GM19035 (cell line): ENCODE results near the gene SLIT3.

Source experiments
- ATAC-seq: cut with Tn5 transposase; IDR thresholded peaks from one replicate; pipeline ENCODE4 v1.9.1; 2021; ENCODE audit not compliant: unreplicated experiment

The SLIT3 gene

DNA sequence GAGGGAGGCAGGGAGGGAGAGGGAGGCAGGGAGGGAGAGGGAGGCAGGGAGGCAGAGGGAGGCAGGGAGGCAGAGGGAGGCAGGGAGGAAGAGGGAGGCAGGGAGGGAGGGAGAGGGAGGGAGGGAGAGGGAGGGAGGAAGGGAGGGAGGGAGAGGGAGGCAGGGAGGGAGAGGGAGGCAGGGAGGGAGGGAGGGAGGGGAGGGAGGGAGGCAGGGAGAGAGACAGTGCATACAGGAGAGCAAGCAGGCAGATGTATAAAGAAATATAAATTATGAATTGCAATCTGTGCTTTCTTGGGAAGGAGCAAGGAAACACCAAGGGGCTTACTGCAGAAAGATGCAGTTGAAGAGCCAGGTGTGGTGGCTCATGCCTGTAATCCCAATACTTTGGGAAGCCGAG lies 574.6 kb downstream of the SLIT3 start:
- ATAC-seq: no peak

DNA sequence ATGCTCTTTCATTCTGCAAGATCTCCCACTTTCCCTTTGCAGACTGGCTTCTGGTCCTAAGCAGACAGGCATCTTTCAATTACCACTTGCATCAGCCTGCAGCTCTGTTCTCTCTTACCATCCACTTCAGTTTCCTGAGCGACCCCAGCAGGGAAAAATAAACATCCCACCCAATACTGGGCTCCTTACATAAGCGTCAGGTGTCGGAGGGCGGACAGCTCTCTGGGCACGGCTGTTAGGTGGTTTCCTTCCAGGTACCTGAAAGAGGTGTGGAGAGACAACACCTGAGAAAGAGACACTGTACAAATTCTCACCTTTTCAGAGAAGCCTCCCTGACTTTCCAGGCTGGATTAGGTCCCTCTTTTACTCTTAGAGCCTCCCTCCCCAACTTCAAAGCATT lies 576.7 kb downstream of the SLIT3 start:
- no peak for ATAC-seq

DNA sequence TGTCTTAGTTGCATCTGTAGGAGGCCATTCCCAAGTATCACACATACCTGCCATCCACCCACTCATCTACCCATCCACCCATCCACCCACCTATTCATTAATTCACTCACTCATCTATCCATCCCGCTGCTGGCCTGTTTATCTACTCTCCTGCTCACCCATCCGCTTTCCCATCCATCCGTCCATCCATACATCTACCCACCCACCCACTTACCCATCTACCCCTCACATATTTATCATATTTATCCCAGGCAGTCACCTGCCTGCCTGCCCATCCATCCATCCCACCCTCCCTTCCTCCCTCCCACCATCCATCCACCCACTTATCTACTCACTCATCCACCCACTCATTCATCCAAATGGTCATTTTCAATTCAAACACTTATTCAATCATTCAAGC lies 577.9 kb downstream of the SLIT3 start:
- ATAC-seq: no peak

DNA sequence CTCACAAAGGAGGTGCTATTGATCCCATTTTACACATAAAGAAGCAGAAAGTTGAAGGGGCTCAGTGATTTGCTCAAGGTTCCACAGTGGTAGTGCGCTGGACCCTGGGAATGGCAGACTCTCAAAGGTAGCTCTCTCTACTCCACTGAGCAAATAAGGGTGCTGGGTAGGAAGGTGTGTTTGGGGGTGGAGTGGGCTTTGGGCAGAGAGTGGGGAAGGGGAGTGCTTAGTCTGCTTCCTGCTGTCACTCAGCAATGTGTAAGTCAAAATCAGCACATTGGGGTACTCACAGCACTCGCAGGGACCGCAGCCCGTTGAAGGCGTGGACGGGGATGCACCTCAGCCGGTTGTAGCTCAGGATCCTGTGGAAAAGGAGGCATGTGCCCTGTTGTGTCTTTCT lies 579.0 kb downstream of the SLIT3 start:
- ATAC-seq: no peak

DNA sequence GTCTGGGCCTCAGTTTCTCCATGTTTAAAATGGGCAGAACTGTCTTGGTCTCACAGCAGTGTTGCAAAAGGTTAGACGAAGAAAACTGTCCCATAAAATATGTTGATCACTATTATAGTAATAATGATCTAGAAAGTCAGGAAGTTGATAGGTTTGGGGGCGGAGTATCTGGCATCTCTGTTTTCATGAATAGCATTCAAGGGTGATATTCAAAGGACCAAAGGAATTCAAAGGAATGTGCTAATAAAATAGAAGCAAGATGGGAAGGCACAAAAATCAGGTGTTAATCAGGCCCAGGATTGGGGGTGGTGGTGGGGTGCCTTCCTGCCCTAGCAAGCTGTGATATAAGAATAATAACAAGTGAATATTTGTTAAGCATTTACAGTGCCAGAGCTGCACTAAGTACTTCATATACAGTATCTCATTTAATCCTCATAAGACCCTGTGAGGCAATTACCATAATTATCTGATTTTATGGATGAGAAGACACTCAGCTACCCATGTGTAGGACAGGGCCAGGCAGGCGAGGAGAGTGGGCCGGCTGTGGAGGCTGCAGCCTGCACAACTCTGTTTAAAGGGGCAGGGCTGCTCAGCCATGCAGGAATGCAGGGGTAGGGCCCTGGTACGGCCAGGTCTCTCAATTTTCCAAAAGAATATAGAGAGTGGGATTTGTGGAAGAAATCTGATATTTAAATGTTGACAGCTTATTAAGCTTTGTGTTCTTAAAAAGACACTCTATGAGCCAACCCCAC lies 579.8 kb downstream of the SLIT3 start:
- no peak for ATAC-seq

DNA sequence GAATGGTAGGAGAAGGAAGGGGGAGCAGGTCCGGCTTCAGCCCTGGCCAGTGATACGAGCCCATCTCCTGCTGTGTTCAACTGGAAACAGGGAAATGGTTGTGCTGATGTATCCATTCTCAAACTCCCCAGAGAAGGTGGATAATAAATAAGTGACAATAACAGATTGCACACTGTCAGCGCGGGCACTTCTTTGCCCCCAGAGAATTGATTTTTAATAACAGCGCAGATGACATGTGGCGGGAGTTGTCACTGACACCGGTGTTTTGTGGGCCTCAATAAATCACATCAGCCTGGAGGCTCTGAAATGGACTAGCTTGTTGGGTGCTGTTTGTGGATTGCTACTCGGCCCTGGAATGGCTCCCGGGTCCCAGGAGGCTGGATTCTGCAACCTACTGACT lies 580.4 kb downstream of the SLIT3 start:
- ATAC-seq: no peak

DNA sequence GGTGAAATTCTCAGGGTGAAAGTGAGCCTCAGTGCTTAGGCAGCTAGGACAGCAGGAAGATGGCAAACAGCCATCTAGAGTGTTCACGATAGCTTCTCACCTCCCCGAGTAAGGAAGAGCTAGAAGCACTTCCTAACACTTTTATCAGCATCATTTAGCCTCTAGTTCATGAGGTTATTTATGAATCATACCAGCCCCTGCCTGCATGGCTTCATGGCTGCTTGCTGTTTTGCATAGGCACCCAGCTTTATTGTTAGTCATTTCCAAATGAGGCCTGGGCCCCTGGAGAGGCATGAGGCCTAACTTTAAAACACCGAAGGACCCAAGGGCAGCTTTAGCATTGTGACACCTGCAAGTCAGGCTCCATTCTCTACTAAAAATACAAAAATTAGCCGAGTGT lies 586.9 kb downstream of the SLIT3 start:
- ATAC-seq: no peak

DNA sequence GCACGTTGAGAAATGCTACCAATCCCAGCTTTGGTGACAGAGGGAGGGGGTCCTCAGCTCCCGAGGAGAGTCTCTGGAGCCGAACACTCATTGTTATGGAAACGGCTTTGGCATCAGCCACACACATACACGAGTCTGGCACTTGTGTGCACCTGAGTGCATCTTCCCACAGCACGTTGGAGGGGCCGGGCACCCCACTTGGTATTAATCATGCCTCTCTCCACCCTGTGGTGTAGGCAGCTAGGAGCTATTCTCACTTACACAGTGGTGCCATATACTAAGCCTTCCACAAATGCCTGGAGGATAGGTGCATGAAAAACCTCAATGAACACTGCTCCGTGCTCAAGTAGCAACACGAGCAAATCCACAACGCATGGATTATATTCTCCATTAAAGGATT lies 587.9 kb downstream of the SLIT3 start:
- no peak for ATAC-seq

DNA sequence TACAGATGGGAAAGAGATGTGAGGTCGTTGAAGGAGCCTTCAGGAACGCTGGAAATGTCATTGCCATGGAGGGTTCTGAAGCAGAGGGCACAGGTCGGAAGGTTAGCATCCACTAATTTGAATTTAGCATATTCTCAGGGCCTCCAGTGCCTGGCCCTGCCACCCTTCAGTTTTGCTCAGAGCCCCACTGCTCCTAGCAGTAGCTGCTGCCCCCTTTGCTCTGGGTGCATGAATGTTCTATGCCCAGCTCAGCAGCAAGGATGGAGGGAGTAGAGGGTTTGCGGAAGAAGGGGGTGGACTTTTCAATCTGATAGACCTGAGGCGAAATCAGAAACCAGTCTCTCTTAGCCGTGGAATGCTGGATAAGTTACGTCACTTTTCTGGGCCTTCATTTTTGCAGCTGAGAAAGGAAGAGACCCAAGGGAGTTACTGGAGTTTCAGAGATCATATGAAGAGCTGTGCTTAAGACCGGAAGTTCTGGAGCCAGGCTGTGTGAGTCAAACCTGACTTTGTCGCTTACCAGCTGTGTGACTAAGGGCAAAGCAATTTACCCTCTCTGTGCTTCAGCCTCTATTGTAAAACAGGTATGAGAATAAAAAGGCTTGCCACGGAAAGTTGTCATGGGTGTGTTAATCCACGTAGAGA lies 588.5 kb downstream of the SLIT3 start:
- ATAC-seq: no peak

DNA sequence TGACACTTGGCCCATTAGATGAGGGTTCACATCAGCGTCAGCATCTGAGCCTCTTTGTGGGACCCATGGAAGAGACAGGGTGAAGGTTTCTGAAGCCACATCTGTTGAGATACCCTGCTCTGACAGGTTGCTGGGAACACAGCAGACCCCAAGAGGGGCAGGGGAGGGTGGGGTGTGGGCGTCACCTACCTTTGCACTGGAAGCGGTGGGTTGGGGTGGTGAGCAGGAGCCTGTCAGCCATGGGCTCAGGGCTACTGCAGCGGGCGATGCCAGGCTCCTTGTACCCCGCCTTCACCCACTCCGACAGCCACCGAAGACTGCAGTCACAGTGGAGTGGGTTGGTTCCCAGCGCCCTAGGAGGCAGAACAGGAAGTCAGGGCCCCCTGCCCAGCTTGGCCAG lies 590.2 kb downstream of the SLIT3 start:
- ATAC-seq: no peak

DNA sequence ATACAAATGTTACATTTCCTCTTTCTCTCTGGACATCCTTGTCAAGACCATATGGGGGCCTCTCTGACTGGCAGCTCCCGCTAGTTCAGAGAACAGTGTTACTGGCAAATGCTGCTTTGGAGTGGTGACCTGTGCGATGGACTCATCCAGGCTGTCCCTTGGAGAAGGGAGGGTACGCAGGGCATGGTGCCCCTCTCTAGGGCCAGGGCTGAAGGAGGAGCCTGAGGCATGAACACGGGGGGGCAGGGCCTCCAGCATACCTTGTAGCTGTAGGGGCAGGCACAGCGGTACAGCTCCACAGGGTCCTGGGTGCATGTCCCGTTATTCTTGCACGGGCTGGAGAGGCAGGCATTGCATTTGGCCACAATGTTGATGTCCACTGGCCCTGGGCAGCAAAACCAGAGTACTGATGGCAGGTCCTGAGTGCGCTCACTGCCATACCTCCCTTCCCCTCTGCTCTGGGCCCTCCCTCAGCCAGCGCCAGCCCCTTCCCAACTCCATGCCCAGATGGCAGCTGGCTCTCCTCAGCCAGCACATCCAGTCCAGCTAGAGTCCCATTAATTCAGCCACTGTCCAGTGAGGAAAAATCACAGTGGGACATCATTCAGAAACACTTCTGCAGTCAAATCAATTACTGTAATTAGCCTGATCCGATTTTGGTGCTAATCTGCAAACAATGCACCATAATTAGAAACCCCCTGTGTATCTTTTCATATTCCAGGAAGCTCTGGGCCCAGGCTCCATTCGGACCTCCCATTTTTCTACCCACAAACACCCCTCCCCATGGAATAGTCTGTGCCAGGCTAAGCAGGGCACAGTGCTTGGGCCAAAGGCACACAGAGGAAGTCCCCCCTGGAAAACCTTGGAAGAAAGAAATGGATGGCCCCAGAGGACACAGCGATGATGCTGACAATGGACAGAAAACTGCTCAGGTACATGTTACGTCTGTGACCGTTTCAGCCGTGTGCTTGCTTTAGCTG lies 592.9 kb downstream of the SLIT3 start:
- no peak for ATAC-seq

DNA sequence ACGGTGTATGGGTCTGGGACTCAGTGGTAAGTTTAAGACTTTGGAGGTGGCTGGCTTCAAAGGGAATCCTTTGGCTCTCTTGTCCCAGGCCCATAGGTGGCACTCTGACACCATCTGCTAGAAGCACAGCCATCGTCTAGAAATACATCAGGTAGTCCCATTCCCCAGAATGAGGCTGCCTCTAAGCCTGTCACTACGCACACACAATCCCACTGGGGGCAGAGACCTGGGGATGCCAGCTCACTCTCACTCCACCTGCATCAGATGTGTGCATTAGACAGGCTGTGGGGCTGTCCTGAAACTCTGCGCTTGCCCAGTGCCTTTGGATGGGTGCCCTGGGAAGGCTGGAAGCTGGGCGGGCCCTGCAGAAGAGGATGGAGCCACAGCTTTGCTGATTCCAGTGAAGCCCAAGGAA lies 594.3 kb downstream of the SLIT3 start:
- no peak for ATAC-seq

DNA sequence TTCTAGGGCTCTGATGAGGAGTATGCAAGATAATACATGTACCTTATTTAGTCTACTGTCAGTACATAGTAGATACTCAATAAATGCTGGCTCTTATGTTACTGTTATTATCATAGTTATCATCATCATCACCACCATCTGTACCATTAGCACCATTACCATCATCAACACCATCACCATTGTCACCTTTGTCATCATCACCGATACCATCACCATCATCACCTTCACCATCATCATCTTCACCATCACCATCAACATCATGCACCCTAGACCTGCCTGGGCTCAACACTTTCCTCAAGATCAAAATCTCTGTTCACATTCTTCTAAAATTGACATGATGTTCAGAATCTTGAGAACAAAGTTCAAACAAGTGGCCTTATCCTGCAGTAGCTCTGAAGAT lies 595.6 kb downstream of the SLIT3 start:
- no peak for ATAC-seq

DNA sequence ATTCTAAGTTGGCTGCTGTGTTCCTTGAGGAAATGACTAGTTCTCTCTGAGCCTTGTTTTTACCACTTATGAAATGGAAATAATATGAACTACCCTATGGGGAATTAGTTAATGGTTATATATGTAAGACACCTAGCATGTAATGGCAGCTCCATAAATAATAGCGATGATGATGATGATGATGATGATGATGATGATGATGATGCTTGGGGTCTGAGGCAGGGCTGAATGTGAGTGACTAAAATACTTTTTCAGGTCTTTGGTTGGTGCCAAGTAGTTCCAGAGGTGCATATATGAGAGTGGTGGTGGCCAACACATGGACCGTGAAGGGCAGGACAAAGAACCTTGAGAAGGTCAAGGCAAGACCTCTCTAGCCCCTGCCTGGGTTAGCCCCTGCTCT lies 598.4 kb downstream of the SLIT3 start:
- ATAC-seq: no peak

DNA sequence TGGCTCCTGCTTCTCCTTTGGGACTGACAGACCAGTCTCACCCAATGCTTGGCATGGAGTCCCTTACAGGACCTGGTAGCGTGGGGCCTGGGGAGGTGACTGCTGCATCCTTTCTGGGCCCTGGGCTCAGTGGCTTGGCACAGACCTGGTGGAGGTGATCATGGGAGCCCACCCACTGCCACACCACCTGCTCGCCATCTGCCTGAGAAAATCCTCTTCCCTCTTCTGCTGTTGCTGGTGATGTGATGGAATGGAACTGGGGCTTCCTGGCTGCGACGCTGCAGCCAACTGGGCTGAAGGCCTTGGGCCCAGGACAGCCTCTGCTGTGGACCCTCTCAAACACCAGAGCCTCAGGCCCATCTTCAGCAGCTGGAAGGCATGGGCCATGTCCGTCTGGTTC lies 599.3 kb downstream of the SLIT3 start:
- ATAC-seq: no peak

DNA sequence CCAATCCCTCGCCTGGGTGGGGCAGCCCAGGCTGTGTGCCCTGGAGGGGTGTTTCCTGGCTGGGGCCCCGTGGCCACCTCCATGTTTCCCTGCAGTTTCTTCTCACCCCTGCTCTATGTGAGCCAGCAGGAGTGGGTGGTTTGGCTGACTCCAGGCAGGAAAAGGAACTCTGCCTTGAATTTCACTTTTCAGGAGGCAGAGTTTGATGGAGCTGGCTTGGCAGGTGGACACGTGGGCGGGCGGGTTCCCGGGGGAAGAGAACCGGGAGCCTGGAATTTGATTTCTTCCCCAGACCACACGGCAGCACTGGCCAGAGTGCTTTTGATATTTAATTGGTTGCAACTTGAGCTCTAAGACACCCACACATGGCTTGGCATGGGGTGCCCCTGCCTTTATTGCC lies 601.9 kb downstream of the SLIT3 start:
- no peak for ATAC-seq

DNA sequence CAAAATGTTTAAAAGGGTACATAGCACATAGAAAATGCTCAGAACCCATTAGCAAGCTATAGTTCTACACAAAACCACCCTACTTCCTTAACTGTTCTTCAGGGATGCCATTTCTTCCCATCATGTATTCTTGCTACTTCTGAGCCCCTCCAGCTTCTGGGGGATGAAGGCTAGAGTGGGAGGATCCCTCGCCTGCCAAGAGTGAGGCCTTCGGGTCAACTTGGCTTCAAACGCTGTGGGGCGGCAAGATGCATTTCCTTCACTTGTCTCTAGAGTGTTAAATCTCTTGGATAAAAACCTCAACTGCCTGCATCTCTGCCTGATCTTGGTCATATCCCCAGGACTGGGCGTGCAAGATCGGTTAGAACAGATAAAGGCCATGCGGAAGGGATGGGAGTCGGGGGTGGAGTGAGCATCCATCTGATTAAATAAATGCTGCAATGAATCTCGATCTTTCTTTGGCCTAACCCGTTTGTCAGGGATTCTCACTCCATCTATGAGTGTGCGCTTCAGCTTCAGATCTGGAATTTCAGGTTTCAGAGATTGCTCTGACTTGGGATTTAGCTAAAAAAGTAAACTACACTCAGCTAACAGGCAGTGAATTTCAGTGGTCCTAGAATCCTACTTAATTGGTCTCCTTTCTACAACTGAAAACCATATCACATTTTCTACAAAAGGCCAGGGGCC lies 603.8 kb downstream of the SLIT3 start:
- no peak for ATAC-seq

DNA sequence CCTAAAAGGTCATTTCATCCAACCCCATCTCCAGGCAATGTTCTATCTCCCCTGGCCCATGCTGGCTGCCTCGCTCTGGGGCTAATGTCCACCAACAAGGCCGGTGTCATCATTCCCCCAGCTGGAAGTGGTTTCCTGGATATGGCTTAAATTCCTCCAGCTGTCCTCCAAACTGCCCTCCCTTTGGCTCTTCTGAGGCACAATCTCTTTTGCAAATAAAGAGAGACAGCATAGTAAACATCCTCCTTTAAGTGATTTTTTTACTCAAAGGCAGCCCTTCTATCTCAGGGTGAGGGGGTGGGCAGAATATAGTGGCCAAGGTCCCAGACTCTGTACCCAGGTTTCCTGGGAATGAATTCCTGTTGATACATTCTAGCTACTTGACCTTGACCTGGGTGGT lies 604.3 kb downstream of the SLIT3 start:
- ATAC-seq: no peak

DNA sequence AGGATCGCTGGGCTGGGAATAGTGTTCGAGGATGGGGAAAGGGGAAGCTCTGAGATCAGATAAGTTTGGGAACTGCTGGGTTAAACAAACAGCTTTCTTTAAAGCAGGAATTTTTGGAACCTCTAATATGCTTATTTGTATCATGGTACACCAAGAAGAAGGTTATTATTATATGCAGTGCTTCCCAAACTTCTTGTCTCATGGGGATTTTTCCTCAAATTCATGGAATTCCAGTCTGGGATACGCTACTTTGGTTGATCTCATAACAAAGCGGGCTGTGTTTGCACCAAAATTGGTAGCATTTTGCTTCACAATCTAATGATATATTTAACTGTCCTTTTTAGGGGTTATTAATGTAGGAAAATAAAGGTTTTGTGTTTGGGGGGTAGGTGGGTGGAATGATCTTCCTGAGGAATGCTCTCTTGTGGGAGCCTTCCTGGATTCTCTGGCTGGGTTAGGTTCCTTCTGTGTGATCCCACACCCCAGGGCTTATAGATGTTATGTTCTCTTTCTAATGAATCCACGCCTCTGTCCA lies 605.6 kb downstream of the SLIT3 start:
- no peak for ATAC-seq

DNA sequence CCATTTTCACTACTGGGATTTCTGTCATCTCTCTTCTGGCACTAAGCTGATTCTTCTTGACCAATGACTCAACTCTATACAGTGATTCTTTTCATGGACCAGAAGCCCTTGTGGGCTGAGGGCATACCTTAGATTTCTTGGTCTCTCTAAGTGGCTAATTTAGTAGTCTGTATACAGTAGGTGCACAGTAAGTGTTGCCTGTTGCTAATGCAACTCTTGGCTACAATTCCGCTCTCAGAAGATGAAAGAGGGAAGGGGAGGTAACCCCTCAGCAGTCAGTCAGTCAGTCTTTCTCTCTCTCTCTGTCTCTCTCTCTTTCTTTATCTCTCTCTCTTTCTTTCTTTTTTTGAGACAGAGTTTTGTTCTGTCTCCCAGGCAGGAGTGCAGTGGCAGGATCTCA lies 606.6 kb downstream of the SLIT3 start:
- no peak for ATAC-seq

DNA sequence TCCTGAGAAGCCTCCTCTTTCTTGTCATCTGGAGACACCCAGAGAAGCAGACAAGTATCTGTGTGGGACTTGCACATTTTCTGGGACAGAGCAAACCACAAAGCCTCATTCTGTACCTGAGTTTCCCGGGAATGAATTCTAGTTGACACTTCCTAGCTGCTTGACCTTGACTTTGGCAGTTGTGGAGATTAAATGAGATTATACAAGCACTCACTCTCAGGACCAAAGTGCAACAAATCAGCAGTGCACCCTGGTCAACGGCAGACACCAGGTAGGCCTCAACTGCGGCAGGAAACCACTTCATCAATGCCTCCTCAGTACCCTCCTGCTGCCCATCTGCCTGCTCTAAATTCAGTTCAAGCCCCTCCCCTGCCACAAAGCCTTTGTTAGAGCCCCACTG lies 607.1 kb downstream of the SLIT3 start:
- no peak for ATAC-seq
